ENCODE measurements around the gene FBN1.

DNA sequence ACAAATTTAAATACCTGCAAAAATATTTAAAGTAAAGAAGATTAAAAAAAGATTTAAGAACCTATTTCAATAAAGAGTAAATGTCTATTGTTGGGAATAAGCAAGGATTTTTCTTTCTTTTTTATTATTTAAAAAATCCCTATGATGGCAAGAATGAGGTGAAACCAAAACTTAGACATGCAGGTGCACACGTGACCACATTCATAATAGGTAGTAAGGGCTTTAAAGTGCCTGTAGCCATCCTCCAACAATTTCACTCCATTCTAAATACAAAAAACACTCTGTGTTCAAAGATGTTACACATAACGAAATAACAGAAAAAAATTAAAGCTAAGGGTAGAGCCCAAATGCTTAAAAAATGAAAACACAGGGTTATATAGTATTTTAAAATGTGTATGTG lies 74.0 kb downstream of the FBN1 start:
- TF ChIP-seq, protein P1, sequence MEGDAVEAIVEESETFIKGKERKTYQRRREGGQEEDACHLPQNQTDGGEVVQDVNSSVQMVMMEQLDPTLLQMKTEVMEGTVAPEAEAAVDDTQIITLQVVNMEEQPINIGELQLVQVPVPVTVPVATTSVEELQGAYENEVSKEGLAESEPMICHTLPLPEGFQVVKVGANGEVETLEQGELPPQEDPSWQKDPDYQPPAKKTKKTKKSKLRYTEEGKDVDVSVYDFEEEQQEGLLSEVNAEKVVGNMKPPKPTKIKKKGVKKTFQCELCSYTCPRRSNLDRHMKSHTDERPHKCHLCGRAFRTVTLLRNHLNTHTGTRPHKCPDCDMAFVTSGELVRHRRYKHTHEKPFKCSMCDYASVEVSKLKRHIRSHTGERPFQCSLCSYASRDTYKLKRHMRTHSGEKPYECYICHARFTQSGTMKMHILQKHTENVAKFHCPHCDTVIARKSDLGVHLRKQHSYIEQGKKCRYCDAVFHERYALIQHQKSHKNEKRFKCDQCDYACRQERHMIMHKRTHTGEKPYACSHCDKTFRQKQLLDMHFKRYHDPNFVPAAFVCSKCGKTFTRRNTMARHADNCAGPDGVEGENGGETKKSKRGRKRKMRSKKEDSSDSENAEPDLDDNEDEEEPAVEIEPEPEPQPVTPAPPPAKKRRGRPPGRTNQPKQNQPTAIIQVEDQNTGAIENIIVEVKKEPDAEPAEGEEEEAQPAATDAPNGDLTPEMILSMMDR (IDR thresholded peaks at IDR 0.05; ENCODE audit: extremely low read depth in 1 of 2, insufficient read depth in 1 of 2, low read depth in 1 of 2, low read length in 2 of 2), result no peak
- TF ChIP-seq POLR2A (IDR thresholded peaks at IDR 0.05; ENCODE audit: low read depth, low read length) (no peak), POLR2AphosphoS5 (IDR thresholded peaks at IDR 0.05; ENCODE audit: insufficient read depth, low read depth, low read length) (no peak)

Measured in endothelial cell of umbilical vein (primary cell).